ENCODE measurements around the gene CDC34.

The CDC34 gene

GRCh38 chr19:488505-489417, 42.8 kb upstream of the CDC34 start:
- no peak for TF ChIP-seq CTCF (IDR thresholded peaks at IDR 0.05)

- no peak for TF ChIP-seq CTCF (IDR thresholded peaks at IDR 0.05)
Observed at GRCh38 chr19:489418-490196, 42.0 kb upstream of the CDC34 start.

- no peak for TF ChIP-seq CTCF (IDR thresholded peaks at IDR 0.05)
Observed at GRCh38 chr19:491146-491741, 40.3 kb upstream of the CDC34 start.

- no peak for TF ChIP-seq CTCF (IDR thresholded peaks at IDR 0.05)
Observed at GRCh38 chr19:492091-492531, 39.4 kb upstream of the CDC34 start.

GRCh38 chr19:493391-494170, 38.0 kb upstream of the CDC34 start:
- TF ChIP-seq CTCF (IDR thresholded peaks at IDR 0.05), result no peak

- no peak for TF ChIP-seq CTCF (IDR thresholded peaks at IDR 0.05)
Observed at GRCh38 chr19:494171-495080, 37.1 kb upstream of the CDC34 start.
